GM12873 (cell line): ENCODE measurements around the gene ZFP91.

ENCODE experiments used
- TF ChIP-seq, protein P1 (sequence below): IDR thresholded peaks from 2 replicates; pipeline ENCODE4 v1.5.1; 2012; ENCODE audit warnings: low read depth, mild to moderate bottlenecking, moderate library complexity, low read length, control low read depth; ENCODE audit not compliant: insufficient read depth; ENCODE audit errors: missing control alignments

ZFP91 gene, protein sequence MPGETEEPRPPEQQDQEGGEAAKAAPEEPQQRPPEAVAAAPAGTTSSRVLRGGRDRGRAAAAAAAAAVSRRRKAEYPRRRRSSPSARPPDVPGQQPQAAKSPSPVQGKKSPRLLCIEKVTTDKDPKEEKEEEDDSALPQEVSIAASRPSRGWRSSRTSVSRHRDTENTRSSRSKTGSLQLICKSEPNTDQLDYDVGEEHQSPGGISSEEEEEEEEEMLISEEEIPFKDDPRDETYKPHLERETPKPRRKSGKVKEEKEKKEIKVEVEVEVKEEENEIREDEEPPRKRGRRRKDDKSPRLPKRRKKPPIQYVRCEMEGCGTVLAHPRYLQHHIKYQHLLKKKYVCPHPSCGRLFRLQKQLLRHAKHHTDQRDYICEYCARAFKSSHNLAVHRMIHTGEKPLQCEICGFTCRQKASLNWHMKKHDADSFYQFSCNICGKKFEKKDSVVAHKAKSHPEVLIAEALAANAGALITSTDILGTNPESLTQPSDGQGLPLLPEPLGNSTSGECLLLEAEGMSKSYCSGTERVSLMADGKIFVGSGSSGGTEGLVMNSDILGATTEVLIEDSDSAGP

DNA sequence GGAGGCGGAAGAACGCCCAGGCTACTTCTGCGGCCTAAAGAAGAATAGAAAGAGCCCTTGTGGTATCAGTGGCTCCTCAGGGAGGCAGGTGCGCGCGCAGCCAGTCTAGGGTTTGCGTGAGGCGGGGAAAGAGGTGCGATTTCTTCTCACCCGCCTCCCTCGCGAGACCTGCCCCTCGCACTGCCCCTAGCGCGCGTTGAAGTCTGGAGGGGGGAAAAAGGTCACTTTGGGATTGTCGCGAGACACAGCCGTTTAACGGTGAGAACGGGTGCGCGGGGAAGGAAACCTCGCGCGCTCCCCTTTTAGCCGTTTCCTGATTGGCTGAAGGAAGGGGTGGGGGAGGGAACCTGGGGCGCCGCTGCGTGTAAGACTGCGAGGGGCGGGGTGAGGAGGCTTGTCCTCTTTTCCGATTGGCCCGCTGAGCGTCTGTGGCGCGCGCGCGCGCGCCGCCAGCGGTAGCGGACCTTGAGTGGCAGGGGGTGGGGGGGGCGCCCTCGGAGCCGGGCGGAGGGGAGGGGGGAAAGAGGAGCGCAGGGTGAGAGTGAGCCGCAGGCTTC, at the start of gene ZFP91:
Gene ZFP91, plus strand, starts transcription at position 429 of the 557 bp plus-strand sequence. CDS start 219 bp downstream, outside the sequence.
- TF ChIP-seq, protein P1, sequence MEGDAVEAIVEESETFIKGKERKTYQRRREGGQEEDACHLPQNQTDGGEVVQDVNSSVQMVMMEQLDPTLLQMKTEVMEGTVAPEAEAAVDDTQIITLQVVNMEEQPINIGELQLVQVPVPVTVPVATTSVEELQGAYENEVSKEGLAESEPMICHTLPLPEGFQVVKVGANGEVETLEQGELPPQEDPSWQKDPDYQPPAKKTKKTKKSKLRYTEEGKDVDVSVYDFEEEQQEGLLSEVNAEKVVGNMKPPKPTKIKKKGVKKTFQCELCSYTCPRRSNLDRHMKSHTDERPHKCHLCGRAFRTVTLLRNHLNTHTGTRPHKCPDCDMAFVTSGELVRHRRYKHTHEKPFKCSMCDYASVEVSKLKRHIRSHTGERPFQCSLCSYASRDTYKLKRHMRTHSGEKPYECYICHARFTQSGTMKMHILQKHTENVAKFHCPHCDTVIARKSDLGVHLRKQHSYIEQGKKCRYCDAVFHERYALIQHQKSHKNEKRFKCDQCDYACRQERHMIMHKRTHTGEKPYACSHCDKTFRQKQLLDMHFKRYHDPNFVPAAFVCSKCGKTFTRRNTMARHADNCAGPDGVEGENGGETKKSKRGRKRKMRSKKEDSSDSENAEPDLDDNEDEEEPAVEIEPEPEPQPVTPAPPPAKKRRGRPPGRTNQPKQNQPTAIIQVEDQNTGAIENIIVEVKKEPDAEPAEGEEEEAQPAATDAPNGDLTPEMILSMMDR = no peak

DNA sequence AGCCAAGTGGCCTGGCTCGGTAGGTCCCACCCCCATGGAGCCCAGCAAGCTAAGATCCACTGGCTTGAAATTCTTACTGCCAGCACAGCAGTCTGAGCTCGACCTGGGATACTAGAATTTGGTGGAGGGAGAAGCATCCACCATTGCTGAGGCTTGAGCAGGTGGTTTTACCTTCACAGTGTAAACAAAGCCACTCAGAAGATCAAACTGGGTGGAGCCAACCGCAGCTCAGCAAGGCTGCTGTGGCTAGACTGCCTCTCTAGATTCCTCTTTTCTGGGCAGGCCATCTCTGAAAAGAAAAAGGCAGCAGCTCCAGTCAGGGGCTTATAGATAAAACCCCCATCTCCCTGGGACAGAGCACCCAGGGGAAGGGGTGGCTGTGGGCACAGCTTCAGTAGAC, 48.6 kb upstream of the ZFP91 start:
- TF ChIP-seq, protein P1 = no peak

DNA sequence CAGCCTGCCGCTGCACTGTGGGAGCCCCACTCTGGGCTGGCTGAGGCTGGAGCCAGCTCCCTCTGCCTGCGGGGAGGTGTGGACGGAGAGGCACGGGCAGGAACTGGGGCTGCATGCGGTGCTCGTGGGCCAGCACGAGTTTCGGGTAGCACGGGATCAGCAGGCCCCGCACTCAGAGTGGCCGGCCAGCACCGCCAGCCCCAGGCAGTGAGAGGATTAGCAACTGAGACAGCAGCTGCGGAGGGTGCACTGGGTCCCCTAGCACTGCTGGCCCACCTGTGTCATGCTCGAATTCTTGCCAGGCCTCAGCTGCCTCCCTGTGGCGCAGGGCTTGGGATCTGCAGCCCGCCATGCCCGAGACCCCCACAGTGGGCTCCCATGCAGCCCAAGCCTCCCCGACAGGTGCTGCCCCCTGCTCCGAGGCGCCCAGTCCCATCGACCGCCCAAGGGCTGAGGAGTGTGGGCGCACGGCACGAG, 47.0 kb upstream of the ZFP91 start:
- TF ChIP-seq, protein P1 = no peak

DNA sequence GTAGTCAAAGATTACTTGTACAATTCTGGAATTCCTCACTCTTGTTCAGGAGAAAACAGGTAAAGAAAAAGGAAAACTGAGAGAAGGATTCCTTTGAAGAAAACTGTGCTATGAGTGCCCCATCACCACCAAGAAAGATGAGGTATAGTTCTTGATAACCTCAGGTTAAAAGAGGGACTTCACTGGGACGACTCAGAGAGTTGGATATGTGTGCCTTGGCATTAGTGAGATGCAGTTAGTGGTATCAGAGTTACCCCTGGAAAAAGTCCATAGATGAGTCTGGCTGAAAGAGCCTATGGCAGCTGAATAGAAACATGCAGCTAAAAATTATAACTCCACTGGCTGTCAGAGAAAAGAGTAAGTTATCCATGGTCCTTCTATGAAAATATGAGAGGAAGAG, 32.0 kb upstream of the ZFP91 start:
- TF ChIP-seq, protein P1 = no peak

DNA sequence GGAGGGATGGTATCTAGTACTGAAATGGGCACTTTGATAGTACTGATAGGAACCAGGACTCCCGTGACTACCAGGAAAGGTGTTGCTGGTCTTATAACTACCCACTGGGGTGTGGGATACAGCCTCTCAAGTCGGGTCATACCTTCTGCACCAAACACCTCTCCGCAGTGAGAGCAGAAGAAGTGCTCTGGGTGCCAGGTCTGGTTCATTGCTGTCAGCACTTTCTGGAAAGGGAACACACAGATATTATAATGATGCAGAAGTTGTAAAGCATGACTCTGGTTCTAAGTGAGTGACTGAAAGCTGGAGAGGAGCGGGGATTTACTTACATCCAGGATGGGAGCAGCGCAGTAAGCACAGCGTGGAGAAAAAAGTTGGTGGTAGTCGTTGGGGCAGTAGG, 29.2 kb upstream of the ZFP91 start:
- TF ChIP-seq, protein P1 = no peak

DNA sequence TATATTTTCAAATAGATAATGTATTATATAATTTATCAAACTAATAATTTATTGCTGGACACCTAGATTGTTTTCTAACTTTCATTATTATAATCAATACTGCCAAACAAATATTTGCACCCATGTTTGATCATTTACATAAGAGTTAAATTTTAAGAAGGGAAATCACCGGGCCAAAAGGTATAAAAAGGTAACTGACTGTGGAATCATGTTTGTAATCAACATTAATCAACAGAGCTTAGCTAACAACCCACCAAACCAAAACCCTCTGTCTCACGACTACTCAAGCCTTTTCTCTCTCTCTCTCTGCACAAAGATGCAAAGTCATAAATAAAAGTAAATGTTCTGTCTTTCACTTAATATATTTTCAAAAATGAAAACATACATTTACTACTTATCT, 18.0 kb upstream of the ZFP91 start:
- TF ChIP-seq, protein P1 = no peak

DNA sequence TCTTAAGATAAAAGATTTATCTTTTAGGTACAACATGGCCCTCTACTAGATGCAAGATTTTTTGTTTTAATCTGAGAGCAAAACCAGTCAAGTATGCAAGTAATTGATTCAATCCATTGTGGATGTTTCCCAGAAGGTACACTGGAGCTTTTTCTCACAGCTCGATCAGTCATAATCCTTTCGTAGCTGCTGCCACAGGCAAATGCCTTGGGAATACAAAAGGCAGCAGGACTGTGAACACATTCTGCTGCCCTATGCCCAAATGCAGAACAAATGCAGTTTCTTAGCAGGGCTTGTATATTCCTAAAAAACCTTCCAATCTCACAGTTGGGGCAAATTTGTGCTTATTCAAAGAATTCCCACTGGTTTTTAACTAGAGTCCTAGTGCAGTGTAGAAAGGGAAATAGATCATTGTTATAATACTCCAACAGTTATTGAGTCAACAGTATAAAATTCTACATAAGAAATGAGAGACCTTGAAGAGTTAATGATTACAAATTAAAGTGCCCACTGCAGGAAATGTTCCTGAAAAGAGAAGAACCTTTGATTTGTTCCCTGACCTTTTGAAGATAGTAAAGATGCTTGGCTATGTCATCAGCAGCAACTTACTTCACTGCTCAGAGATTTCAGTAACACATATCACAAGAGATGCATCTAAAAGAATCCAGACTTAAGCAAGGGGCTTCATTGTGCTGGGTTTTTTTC, 17.3 kb upstream of the ZFP91 start:
- TF ChIP-seq, protein P1 = no peak
